ENCODE measurements around the gene HBM.
A peak's percentile ranks its signal among the peaks of the same experiment; 100 is the strongest.
"Not testable (repeated sequence)": the region's sequence is repeated elsewhere in the genome, so short reads cannot be mapped to it uniquely, and the experiment has no call there.

Gene HBM

GRCh38 chr16:165539-166374 lies at the start of gene HBM:
Gene HBM (plus strand): TSS chr16:165978. CDS start chr16:165998, 20 bp downstream.
- ATAC-seq = no peak
- Mint-ChIP-seq H3K9me3 (no peaks in the 10 kb centered on the region), H3K27me3 (peaks cover 81% of the 10 kb centered on the region), H3K4me3 (peak within 1 kb of the TSS; percentile 58 to 63), H3K4me1 (peaks cover 27% of the 10 kb centered on the region), H3K27ac (no peak within 1 kb of the TSS)
- no peak for DNase-seq

- H3K27ac Mint-ChIP-seq = no peak overlapping the region
- no peak for ATAC-seq
- H3K9me3 Mint-ChIP-seq = no peaks in the 10 kb centered on the region
- H3K4me1 Mint-ChIP-seq = peaks cover 10% of the 10 kb centered on the region
- H3K4me3 Mint-ChIP-seq = no peak overlapping the region
- no peaks in the 10 kb centered on the region for H3K27me3 Mint-ChIP-seq
- DNase-seq = no peak
These were observed 49.8 kb upstream of the HBM start for GRCh38 chr16:116015-116414.

GRCh38 chr16:117379-118365 lies 48.1 kb upstream of the HBM start:
- Mint-ChIP-seq H3K4me1 (peaks cover 10% of the 10 kb centered on the region), H3K4me3 (no peak overlapping the region), H3K27ac (no peak overlapping the region), H3K9me3 (no peaks in the 10 kb centered on the region), H3K27me3 (no peaks in the 10 kb centered on the region)
- DNase-seq = peak; percentile 58 to 64
- peak; percentile 86 for ATAC-seq

GRCh38 chr16:118857-119256 lies 46.9 kb upstream of the HBM start:
- Mint-ChIP-seq H3K4me1 (peaks cover 4% of the 10 kb centered on the region), H3K4me3 (no peak overlapping the region), H3K9me3 (no peaks in the 10 kb centered on the region), H3K27me3 (no peaks in the 10 kb centered on the region), H3K27ac (no peak overlapping the region)
- ATAC-seq (no peak), DNase-seq (no peak)

GRCh38 chr16:119295-119694 lies 46.5 kb upstream of the HBM start:
- H3K4me1 Mint-ChIP-seq = no peaks in the 10 kb centered on the region
- ATAC-seq (no peak), DNase-seq (no peak)
- H3K27me3 Mint-ChIP-seq = no peaks in the 10 kb centered on the region
- no peak overlapping the region for H3K4me3 Mint-ChIP-seq
- no peaks in the 10 kb centered on the region for H3K9me3 Mint-ChIP-seq
- H3K27ac Mint-ChIP-seq = no peak overlapping the region

- Mint-ChIP-seq H3K4me1 (no peaks in the 10 kb centered on the region), H3K27me3 (no peaks in the 10 kb centered on the region), H3K4me3 (no peak overlapping the region), H3K27ac (no peak overlapping the region), H3K9me3 (no peaks in the 10 kb centered on the region)
- ATAC-seq (no peak), DNase-seq (no peak)
These were observed 45.8 kb upstream of the HBM start for GRCh38 chr16:119835-120491.

- DNase-seq (no peak), ATAC-seq (no peak)
- Mint-ChIP-seq H3K27me3 (no peaks in the 10 kb centered on the region), H3K27ac (no peak overlapping the region), H3K4me3 (no peak overlapping the region), H3K4me1 (peaks cover 2% of the 10 kb centered on the region), H3K9me3 (no peaks in the 10 kb centered on the region)
These were observed 45.0 kb upstream of the HBM start for GRCh38 chr16:120756-121155.

- Mint-ChIP-seq H3K27ac (no peak overlapping the region), H3K9me3 (no peaks in the 10 kb centered on the region), H3K27me3 (no peaks in the 10 kb centered on the region), H3K4me3 (no peak overlapping the region), H3K4me1 (peaks cover 5% of the 10 kb centered on the region)
- DNase-seq (no peak), ATAC-seq (no peak)
These were observed 43.4 kb upstream of the HBM start for GRCh38 chr16:122361-122760.

GRCh38 chr16:123558-124350 lies 42.0 kb upstream of the HBM start:
- not testable (repeated sequence) for H3K4me1 Mint-ChIP-seq, DNase-seq, H3K27ac Mint-ChIP-seq, H3K27me3 Mint-ChIP-seq, ATAC-seq, H3K4me3 Mint-ChIP-seq, H3K9me3 Mint-ChIP-seq

GRCh38 chr16:125011-125410 lies 40.8 kb upstream of the HBM start:
- no peak overlapping the region for H3K27ac Mint-ChIP-seq
- no peaks in the 10 kb centered on the region for H3K9me3 Mint-ChIP-seq
- DNase-seq (no peak), ATAC-seq (no peak)
- H3K27me3 Mint-ChIP-seq = no peaks in the 10 kb centered on the region
- H3K4me3 Mint-ChIP-seq = no peak overlapping the region
- H3K4me1 Mint-ChIP-seq = peaks cover 18% of the 10 kb centered on the region

GRCh38 chr16:129075-129474 lies 36.7 kb upstream of the HBM start:
- ATAC-seq (peak; percentile 63), DNase-seq (no peak)
- Mint-ChIP-seq H3K4me1 (peaks cover 44% of the 10 kb centered on the region), H3K4me3 (no peak overlapping the region), H3K9me3 (no peaks in the 10 kb centered on the region), H3K27me3 (no peaks in the 10 kb centered on the region), H3K27ac (no peak overlapping the region)

GRCh38 chr16:130533-131173 lies 35.1 kb upstream of the HBM start:
- peaks cover 56% of the 10 kb centered on the region for H3K4me1 Mint-ChIP-seq
- DNase-seq = no peak
- ATAC-seq = peak; percentile 40
- no peaks in the 10 kb centered on the region for H3K27me3 Mint-ChIP-seq
- H3K9me3 Mint-ChIP-seq = no peaks in the 10 kb centered on the region
- H3K27ac Mint-ChIP-seq = no peak overlapping the region
- no peak overlapping the region for H3K4me3 Mint-ChIP-seq

GRCh38 chr16:132120-132519 lies 33.7 kb upstream of the HBM start:
- DNase-seq = no peak
- H3K4me1 Mint-ChIP-seq = peaks cover 60% of the 10 kb centered on the region
- H3K9me3 Mint-ChIP-seq = no peaks in the 10 kb centered on the region
- peak overlapping the region in 1 of 2 donors; percentile 14 for H3K27ac Mint-ChIP-seq
- ATAC-seq = no peak
- H3K4me3 Mint-ChIP-seq = no peak overlapping the region
- H3K27me3 Mint-ChIP-seq = no peaks in the 10 kb centered on the region

GRCh38 chr16:133716-134115 lies 32.1 kb upstream of the HBM start:
- Mint-ChIP-seq H3K9me3 (no peaks in the 10 kb centered on the region), H3K27ac (no peak overlapping the region), H3K27me3 (no peaks in the 10 kb centered on the region), H3K4me3 (no peak overlapping the region), H3K4me1 (peaks cover 72% of the 10 kb centered on the region)
- ATAC-seq = no peak
- DNase-seq = no peak

Data from stimulated activated naive CD8-positive, alpha-beta T cell treated with anti-CD3 and anti-CD28 coated beads, Interleukin-15, amount 100 ng/mL, for 72 hours (primary cell).